Suprapubic skin (tissue), 3 donors: ENCODE data around the gene JAZF1.

Experiments
- EP300 ChIP-seq: sonication (generic); formaldehyde crosslinking; IDR thresholded peaks from one replicate; pipeline ENCODE4 v1.6.1; 2017; ENCODE audit warnings: antibody characterized with exemption
- POLR2A ChIP-seq, 2 donors: fragments of 450-650 bp; IDR thresholded peaks; one replicate each; pipeline ENCODE4 v1.6.1; 2017; ENCODE audit warnings: antibody characterized with exemption in 2 of 2, mild to moderate bottlenecking in 2 of 2, moderate library complexity in 2 of 2
- TF ChIP-seq, protein P1 (sequence below), 2 donors: fragments of 200-600 bp in 1 of 2; fragments of 450-650 bp in 1 of 2; sonication (generic) in 1 of 2; IDR thresholded peaks; one replicate each; pipeline ENCODE4 v1.5.1; 2016 to 2019; ENCODE audit warnings: antibody characterized with exemption in 2 of 2, mild to moderate bottlenecking in 1 of 2, moderate library complexity in 1 of 2

DNA sequence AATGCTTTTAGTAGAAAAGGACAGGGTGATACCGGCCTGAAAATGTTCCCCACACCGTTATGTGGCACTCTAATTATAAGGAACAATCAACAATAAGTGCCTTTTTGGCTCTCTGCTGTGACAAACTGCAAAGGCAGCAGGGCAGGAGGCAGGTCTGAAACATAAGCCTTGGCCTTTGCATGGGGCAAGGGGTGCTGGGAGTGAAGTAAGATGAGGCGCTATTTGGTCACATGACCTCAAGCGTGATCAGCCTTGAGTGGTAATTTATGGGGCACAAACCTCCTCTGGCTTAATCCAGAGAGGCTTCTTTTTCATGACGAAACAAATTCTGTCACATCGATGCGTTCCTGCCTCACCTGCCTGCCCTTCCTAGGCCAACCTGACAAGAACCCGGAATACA is 237.9 kb downstream of the JAZF1 start:
- TF ChIP-seq POLR2A (IDR thresholded peaks at IDR 0.05) (no peak), EP300 (no peak)
- TF ChIP-seq, protein P1, sequence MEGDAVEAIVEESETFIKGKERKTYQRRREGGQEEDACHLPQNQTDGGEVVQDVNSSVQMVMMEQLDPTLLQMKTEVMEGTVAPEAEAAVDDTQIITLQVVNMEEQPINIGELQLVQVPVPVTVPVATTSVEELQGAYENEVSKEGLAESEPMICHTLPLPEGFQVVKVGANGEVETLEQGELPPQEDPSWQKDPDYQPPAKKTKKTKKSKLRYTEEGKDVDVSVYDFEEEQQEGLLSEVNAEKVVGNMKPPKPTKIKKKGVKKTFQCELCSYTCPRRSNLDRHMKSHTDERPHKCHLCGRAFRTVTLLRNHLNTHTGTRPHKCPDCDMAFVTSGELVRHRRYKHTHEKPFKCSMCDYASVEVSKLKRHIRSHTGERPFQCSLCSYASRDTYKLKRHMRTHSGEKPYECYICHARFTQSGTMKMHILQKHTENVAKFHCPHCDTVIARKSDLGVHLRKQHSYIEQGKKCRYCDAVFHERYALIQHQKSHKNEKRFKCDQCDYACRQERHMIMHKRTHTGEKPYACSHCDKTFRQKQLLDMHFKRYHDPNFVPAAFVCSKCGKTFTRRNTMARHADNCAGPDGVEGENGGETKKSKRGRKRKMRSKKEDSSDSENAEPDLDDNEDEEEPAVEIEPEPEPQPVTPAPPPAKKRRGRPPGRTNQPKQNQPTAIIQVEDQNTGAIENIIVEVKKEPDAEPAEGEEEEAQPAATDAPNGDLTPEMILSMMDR (IDR thresholded peaks at IDR 0.05), result no peak
